ENCODE measurements around the gene LRRC32.

- TF ChIP-seq CTCF (IDR thresholded peaks at IDR 0.05; ENCODE audit: poor library complexity, severe bottlenecking) (no peak), TAF1 (IDR thresholded peaks at IDR 0.05; ENCODE audit: low read depth) (no peak), REST (IDR thresholded peaks at IDR 0.05; ENCODE audit: borderline replicate concordance) (no peak), EZH2 (IDR thresholded peaks at IDR 0.05; ENCODE audit: borderline replicate concordance, insufficient read depth, low read length, poor library complexity, severe bottlenecking) (no peak), SMC3 (conservative IDR thresholded peaks at IDR 0.05; ENCODE audit: poor library complexity) (no peak)
Observed at GRCh38 chr11:76620489-76620888, 50.1 kb downstream of the LRRC32 start.

All from neural cell (in vitro differentiated cells).